ENCODE measurements around the gene JMJD4. TPM values are rescaled to one million over a fixed set of nuclear protein-coding genes. Genes with fewer than 3 reads are reported as not detected.

The JMJD4 gene
- total and polyA plus RNA-seq, 2 experiments from 2014 or later = 11.5 to 17.7 TPM

DNA sequence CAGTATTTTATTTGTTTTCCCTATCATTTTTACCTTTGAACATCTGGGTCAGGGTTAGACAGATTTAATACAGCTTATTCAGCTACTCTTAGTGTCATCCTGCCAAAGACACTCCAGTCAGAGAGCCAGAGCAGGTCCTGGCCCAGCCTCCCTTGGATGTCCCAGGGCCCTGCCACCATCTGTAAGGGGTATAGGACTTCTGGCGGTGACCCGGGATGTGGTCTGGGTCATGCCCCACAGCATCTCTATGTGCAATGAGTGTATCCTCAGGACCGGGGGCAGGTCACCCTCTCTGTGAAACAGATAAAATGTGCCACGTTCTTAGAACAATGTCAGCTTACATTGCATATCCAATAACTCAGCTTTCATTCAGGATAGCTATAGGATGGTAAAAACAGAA is 42.5 kb upstream of the JMJD4 start (continued):
- TF ChIP-seq, protein P1, sequence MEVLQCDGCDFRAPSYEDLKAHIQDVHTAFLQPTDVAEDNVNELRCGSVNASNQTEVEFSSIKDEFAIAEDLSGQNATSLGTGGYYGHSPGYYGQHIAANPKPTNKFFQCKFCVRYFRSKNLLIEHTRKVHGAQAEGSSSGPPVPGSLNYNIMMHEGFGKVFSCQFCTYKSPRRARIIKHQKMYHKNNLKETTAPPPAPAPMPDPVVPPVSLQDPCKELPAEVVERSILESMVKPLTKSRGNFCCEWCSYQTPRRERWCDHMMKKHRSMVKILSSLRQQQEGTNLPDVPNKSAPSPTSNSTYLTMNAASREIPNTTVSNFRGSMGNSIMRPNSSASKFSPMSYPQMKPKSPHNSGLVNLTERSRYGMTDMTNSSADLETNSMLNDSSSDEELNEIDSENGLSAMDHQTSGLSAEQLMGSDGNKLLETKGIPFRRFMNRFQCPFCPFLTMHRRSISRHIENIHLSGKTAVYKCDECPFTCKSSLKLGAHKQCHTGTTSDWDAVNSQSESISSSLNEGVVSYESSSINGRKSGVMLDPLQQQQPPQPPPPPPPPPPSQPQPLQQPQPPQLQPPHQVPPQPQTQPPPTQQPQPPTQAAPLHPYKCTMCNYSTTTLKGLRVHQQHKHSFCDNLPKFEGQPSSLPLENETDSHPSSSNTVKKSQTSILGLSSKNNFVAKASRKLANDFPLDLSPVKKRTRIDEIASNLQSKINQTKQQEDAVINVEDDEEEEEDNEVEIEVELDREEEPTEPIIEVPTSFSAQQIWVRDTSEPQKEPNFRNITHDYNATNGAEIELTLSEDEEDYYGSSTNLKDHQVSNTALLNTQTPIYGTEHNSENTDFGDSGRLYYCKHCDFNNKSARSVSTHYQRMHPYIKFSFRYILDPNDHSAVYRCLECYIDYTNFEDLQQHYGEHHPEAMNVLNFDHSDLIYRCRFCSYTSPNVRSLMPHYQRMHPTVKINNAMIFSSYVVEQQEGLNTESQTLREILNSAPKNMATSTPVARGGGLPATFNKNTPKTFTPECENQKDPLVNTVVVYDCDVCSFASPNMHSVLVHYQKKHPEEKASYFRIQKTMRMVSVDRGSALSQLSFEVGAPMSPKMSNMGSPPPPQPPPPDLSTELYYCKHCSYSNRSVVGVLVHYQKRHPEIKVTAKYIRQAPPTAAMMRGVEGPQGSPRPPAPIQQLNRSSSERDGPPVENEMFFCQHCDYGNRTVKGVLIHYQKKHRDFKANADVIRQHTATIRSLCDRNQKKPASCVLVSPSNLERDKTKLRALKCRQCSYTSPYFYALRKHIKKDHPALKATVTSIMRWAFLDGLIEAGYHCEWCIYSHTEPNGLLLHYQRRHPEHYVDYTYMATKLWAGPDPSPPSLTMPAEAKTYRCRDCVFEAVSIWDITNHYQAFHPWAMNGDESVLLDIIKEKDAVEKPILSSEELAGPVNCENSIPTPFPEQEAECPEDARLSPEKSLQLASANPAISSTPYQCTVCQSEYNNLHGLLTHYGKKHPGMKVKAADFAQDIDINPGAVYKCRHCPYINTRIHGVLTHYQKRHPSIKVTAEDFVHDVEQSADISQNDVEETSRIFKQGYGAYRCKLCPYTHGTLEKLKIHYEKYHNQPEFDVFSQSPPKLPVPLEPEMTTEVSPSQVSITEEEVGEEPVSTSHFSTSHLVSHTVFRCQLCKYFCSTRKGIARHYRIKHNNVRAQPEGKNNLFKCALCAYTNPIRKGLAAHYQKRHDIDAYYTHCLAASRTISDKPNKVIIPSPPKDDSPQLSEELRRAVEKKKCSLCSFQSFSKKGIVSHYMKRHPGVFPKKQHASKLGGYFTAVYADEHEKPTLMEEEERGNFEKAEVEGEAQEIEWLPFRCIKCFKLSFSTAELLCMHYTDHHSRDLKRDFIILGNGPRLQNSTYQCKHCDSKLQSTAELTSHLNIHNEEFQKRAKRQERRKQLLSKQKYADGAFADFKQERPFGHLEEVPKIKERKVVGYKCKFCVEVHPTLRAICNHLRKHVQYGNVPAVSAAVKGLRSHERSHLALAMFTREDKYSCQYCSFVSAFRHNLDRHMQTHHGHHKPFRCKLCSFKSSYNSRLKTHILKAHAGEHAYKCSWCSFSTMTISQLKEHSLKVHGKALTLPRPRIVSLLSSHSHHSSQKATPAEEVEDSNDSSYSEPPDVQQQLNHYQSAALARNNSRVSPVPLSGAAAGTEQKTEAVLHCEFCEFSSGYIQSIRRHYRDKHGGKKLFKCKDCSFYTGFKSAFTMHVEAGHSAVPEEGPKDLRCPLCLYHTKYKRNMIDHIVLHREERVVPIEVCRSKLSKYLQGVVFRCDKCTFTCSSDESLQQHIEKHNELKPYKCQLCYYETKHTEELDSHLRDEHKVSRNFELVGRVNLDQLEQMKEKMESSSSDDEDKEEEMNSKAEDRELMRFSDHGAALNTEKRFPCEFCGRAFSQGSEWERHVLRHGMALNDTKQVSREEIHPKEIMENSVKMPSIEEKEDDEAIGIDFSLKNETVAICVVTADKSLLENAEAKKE (CRISPR knock-in tag; IDR thresholded peaks at IDR 0.05) = no peak
- TF ChIP-seq EZH2 (IDR thresholded peaks at IDR 0.05; ENCODE audit: low read depth, unreplicated experiment) = no peak
- no peak for TF ChIP-seq ZNF331 (CRISPR knock-in tag; IDR thresholded peaks at IDR 0.05; ENCODE audit: low read depth)
- TF ChIP-seq CREB1 (CRISPR knock-in tag; IDR thresholded peaks at IDR 0.05; ENCODE audit: low read depth) = no peak
- TF ChIP-seq POLR2AphosphoS5 (IDR thresholded peaks at IDR 0.05; ENCODE audit: low read depth) = no peak
- TF ChIP-seq EZH2phosphoT487 (IDR thresholded peaks at IDR 0.05; ENCODE audit: unreplicated experiment) = no peak
- no peak for TF ChIP-seq ZNF114 (CRISPR knock-in tag; IDR thresholded peaks at IDR 0.05)
- no peak for TF ChIP-seq NANOG (IDR thresholded peaks at IDR 0.05; ENCODE audit: borderline replicate concordance)

DNA sequence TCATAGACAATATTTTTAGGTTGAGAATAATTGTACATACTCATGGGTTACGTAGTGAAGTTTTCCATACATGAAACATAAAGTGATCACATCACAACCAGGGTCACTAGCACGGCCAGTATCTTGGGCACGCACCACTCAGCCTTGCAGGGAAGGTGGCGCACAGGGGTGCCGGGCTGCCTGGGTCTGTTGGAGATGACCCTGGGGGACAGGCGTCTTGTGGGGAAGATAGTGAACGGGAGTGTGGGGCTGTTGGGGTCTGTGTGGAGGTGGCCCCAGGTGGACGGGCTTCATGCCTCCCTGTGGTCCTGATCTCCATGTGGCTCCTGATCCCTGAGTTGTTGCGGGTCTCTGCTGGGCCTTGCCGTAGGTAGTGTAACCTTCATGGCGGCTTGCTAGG is 42.1 kb upstream of the JMJD4 start:
- Mint-ChIP-seq H3K9me3 (no peaks in the 10 kb centered on the region), H3K27ac (no peak overlapping the region), H3K4me3 (no peak overlapping the region), H3K4me1 (no peaks in the 10 kb centered on the region), H3K27me3 (ENCODE audit: insufficient read depth, low read depth, poor library complexity) (peaks cover 9% of the 10 kb centered on the region), H3K36me3 (ENCODE audit: low read depth) (no peaks in the 10 kb centered on the region)
- no peaks in the 10 kb centered on the region for H3K27me3 ChIP-seq (ENCODE audit: insufficient read depth)
- H3K27ac ChIP-seq (ENCODE audit: low read depth) = no peak overlapping the region
- ATAC-seq = no peak
- H3F3A ChIP-seq (replicated peaks; ENCODE audit: low read depth) = no peaks in the 10 kb centered on the region
- H4K20me1 ChIP-seq (replicated peaks; ENCODE audit: insufficient read depth) = peaks cover 6% of the 10 kb centered on the region; the same call in 1 of the 2 replicates
- H3K4me3 ChIP-seq = no peak overlapping the region
- H3K36me3 ChIP-seq (ENCODE audit: insufficient read depth) = no peaks in the 10 kb centered on the region
- no peaks in the 10 kb centered on the region for H3K79me2 ChIP-seq (replicated peaks; ENCODE audit: insufficient read depth)
- no peak for DNase-seq (ENCODE audit: low spot score)
- no peak overlapping the region for H3K4me2 ChIP-seq
- H2AFZ ChIP-seq = no peak overlapping the region
- no peaks in the 10 kb centered on the region for H3K4me1 ChIP-seq (ENCODE audit: insufficient read depth)
- H3K9me2 ChIP-seq (ENCODE audit: insufficient read depth) = no peaks in the 10 kb centered on the region
- TF ChIP-seq EZH2 (IDR thresholded peaks at IDR 0.05; ENCODE audit: low read depth, unreplicated experiment) (no peak), STAT1 (IDR thresholded peaks at IDR 0.05; ENCODE audit: unreplicated experiment) (no peak), EZH2phosphoT487 (IDR thresholded peaks at IDR 0.05; ENCODE audit: unreplicated experiment) (no peak), NANOG (IDR thresholded peaks at IDR 0.05; ENCODE audit: borderline replicate concordance) (no peak)
- TF ChIP-seq, protein P2, sequence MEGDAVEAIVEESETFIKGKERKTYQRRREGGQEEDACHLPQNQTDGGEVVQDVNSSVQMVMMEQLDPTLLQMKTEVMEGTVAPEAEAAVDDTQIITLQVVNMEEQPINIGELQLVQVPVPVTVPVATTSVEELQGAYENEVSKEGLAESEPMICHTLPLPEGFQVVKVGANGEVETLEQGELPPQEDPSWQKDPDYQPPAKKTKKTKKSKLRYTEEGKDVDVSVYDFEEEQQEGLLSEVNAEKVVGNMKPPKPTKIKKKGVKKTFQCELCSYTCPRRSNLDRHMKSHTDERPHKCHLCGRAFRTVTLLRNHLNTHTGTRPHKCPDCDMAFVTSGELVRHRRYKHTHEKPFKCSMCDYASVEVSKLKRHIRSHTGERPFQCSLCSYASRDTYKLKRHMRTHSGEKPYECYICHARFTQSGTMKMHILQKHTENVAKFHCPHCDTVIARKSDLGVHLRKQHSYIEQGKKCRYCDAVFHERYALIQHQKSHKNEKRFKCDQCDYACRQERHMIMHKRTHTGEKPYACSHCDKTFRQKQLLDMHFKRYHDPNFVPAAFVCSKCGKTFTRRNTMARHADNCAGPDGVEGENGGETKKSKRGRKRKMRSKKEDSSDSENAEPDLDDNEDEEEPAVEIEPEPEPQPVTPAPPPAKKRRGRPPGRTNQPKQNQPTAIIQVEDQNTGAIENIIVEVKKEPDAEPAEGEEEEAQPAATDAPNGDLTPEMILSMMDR (conservative IDR thresholded peaks at IDR 0.05; ENCODE audit: low read depth in 2 of 2) = no peak

Data from GM23338 (cell line).